Neural cell (in vitro differentiated cells): ENCODE measurements around the gene DNAJC12. TPM values are rescaled to one million over a fixed set of nuclear protein-coding genes. Genes with fewer than 3 reads are reported as not detected.

ENCODE experiments used
- H2AFZ ChIP-seq: fragments of 200-600, 300-800 bp; sonication (generic), shearing (Covaris generic); 2 replicates; pipeline ENCODE4 v1.6.0; 2014; ENCODE audit warnings: low read depth, mild to moderate bottlenecking, antibody characterized with exemption, low read length, moderate library complexity
- H3F3A ChIP-seq: fragments of 200-600 bp; shearing (Covaris generic); 2 replicates; pipeline ENCODE4 v1.6.1; 2016; ENCODE audit warnings: mild to moderate bottlenecking, moderate library complexity, mixed read lengths, antibody characterized with exemption, low read length; ENCODE audit not compliant: insufficient read depth, poor library complexity, severe bottlenecking
- H3K27ac ChIP-seq: fragments of 200-600, 300-800 bp; sonication (generic), shearing (Covaris generic); 2 replicates; pipeline ENCODE4 v1.5.1; 2014; ENCODE audit warnings: mild to moderate bottlenecking, low read length, moderate library complexity
- H3K27me3 ChIP-seq: fragments of 300-800, 200-600 bp; sonication (generic), shearing (Covaris generic); 2 replicates; pipeline ENCODE4 v1.6.0; 2014; ENCODE audit warnings: mild to moderate bottlenecking, low read depth, low read length, moderate library complexity; ENCODE audit not compliant: insufficient read depth
- H3K36me3 ChIP-seq: fragments of 300-800, 200-600 bp; sonication (generic), shearing (Covaris generic); 2 replicates; pipeline ENCODE4 v1.5.1; 2014; ENCODE audit warnings: mild to moderate bottlenecking, antibody characterized with exemption, low read length, moderate library complexity; ENCODE audit not compliant: insufficient read depth
- H3K4me2 ChIP-seq: fragments of 300-800, 200-600 bp; sonication (generic), shearing (Covaris generic); 2 replicates; pipeline ENCODE4 v1.6.0; 2014; ENCODE audit warnings: mild to moderate bottlenecking, low read length
- H3K4me3 ChIP-seq: fragments of 300-800, 200-600 bp; sonication (generic), shearing (Covaris generic); 2 replicates; pipeline ENCODE4 v1.5.1; 2014; ENCODE audit warnings: mild to moderate bottlenecking, low read length, moderate library complexity
- H3K79me2 ChIP-seq: fragments of 200-600 bp; shearing (Covaris generic); replicated peaks from 2 replicates; pipeline ENCODE4 v1.6.0; 2014; ENCODE audit warnings: mild to moderate bottlenecking, low read length, moderate library complexity; ENCODE audit not compliant: insufficient read depth
- H3K9ac ChIP-seq: fragments of 300-800, 200-600 bp; sonication (generic), shearing (Covaris generic); 2 replicates; pipeline ENCODE4 v1.6.1; 2016; ENCODE audit warnings: mild to moderate bottlenecking, low read length, mixed read lengths
- H3K9me2 ChIP-seq: fragments of 200-600 bp; shearing (Covaris generic); 2 replicates; pipeline ENCODE4 v1.6.1; 2016; ENCODE audit warnings: mild to moderate bottlenecking, low read length, mixed read lengths; ENCODE audit not compliant: insufficient read depth
- H3K9me3 ChIP-seq: fragments of 200-600, 300-800 bp; sonication (generic), shearing (Covaris generic); 2 replicates; pipeline ENCODE4 v1.6.1; 2016; ENCODE audit warnings: mild to moderate bottlenecking, mixed run types, low read length, moderate library complexity, mixed read lengths
- H4K20me1 ChIP-seq: fragments of 200-600 bp; shearing (Covaris generic); 2 replicates; pipeline ENCODE4 v1.6.1; 2016; ENCODE audit warnings: mild to moderate bottlenecking, mixed run types; ENCODE audit not compliant: insufficient read depth
- EP300 ChIP-seq: fragments of 450-650 bp; conservative IDR thresholded peaks from 2 replicates; pipeline ENCODE4 v1.6.1; 2014; ENCODE audit warnings: antibody characterized with exemption, mild to moderate bottlenecking, moderate library complexity; ENCODE audit not compliant: poor library complexity, severe bottlenecking
- EZH2 ChIP-seq: fragments of 200-600, 300-800 bp; shearing (Covaris generic), sonication (generic); IDR thresholded peaks from 2 replicates; pipeline ENCODE4 v1.6.1; 2014; ENCODE audit warnings: antibody characterized with exemption, low read length, borderline replicate concordance, mild to moderate bottlenecking; ENCODE audit not compliant: insufficient read depth, poor library complexity, severe bottlenecking
- MXI1 ChIP-seq: fragments of 450-650 bp; conservative IDR thresholded peaks from 2 replicates; pipeline ENCODE4 v1.6.1; 2014; ENCODE audit warnings: antibody characterized with exemption, mild to moderate bottlenecking; ENCODE audit not compliant: poor library complexity, severe bottlenecking
- POLR2AphosphoS5 ChIP-seq: IDR thresholded peaks from 2 replicates; pipeline ENCODE4 v1.6.1; 2012
- RAD21 ChIP-seq: fragments of 450-650 bp; conservative IDR thresholded peaks from 2 replicates; pipeline ENCODE4 v1.6.1; 2014; ENCODE audit warnings: antibody characterized with exemption, mild to moderate bottlenecking, moderate library complexity
- REST ChIP-seq: IDR thresholded peaks from 2 replicates; pipeline ENCODE4 v1.6.1; 2012; ENCODE audit warnings: borderline replicate concordance
- SMC3 ChIP-seq: fragments of 450-650 bp; conservative IDR thresholded peaks from 2 replicates; pipeline ENCODE4 v1.6.1; 2014; ENCODE audit warnings: antibody characterized with exemption, mild to moderate bottlenecking, moderate library complexity; ENCODE audit not compliant: poor library complexity
- TAF1 ChIP-seq: IDR thresholded peaks from 2 replicates; pipeline ENCODE4 v1.6.1; 2012; ENCODE audit warnings: low read depth
- polyA plus RNA-seq: library from polyadenylated mRNA; depleted of rRNA; stranded (reverse); fragments of >200 nt; gene quantifications from 2 replicates; pipeline ENCODE4 v1.2.3, GENCODE V29; 2014
- TF ChIP-seq, protein P1 (sequence below): fragments of 450-650 bp; IDR thresholded peaks from 2 replicates; pipeline ENCODE4 v1.5.1; 2014; ENCODE audit warnings: antibody characterized with exemption, mild to moderate bottlenecking, moderate library complexity; ENCODE audit not compliant: poor library complexity, severe bottlenecking

The DNAJC12 gene
- polyA plus RNA-seq, 1 donor from 2014 or later: 32.2 TPM

GRCh38 chr10:67875340-67876238 is 37.6 kb upstream of the DNAJC12 start:
- Histone ChIP-seq H3F3A (no peaks in the 10 kb centered on the region), H3K79me2 (no peaks in the 10 kb centered on the region), H2AFZ (no peak overlapping the region), H3K4me3 (no peak overlapping the region), H3K9me2 (no peaks in the 10 kb centered on the region), H3K27me3 (no peaks in the 10 kb centered on the region), H3K36me3 (no peaks in the 10 kb centered on the region), H3K4me2 (no peak overlapping the region), H3K27ac (no peak overlapping the region), H3K9me3 (no peaks in the 10 kb centered on the region), H3K9ac (no peak overlapping the region), H4K20me1 (no peaks in the 10 kb centered on the region)
- TF ChIP-seq, protein P1, sequence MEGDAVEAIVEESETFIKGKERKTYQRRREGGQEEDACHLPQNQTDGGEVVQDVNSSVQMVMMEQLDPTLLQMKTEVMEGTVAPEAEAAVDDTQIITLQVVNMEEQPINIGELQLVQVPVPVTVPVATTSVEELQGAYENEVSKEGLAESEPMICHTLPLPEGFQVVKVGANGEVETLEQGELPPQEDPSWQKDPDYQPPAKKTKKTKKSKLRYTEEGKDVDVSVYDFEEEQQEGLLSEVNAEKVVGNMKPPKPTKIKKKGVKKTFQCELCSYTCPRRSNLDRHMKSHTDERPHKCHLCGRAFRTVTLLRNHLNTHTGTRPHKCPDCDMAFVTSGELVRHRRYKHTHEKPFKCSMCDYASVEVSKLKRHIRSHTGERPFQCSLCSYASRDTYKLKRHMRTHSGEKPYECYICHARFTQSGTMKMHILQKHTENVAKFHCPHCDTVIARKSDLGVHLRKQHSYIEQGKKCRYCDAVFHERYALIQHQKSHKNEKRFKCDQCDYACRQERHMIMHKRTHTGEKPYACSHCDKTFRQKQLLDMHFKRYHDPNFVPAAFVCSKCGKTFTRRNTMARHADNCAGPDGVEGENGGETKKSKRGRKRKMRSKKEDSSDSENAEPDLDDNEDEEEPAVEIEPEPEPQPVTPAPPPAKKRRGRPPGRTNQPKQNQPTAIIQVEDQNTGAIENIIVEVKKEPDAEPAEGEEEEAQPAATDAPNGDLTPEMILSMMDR: no peak
- TF ChIP-seq POLR2AphosphoS5: no peak
- TF ChIP-seq EP300: no peak
- no peak for TF ChIP-seq EZH2
- TF ChIP-seq REST: no peak
- no peak for TF ChIP-seq MXI1
- TF ChIP-seq SMC3: no peak
- TF ChIP-seq TAF1: no peak
- no peak for TF ChIP-seq RAD21

DNA sequence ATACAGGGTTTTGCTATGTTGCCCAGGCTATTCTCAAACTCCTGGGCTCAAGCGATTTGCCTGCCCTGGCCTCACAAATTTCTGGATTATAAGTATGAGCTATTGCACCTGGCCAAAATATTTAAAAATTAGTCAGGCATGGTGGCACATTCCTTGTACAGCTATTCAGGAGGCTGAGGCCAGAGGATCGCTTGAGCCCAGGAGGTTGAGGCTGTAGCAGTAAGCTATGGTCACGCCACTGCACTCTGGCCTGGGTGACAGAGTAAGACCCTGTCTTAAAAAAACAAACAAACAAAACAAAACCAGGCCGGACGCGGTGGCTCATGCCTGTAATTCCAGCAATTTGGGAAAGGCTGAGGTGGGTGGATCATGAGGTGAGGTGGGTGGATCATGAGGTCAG is 32.0 kb upstream of the DNAJC12 start:
- H3K9ac ChIP-seq: no peak overlapping the region

More for the DNA sequence above, 32.0 kb upstream of the DNAJC12 start:
- Histone ChIP-seq H3K79me2 (no peaks in the 10 kb centered on the region), H3K9me3 (no peaks in the 10 kb centered on the region), H4K20me1 (no peaks in the 10 kb centered on the region), H3F3A (no peaks in the 10 kb centered on the region), H3K4me2 (no peak overlapping the region), H3K9me2 (no peaks in the 10 kb centered on the region), H3K27me3 (no peaks in the 10 kb centered on the region), H3K4me3 (no peak overlapping the region), H2AFZ (no peak overlapping the region), H3K36me3 (no peaks in the 10 kb centered on the region), H3K27ac (no peak overlapping the region)
- TF ChIP-seq MXI1 (no peak), SMC3 (no peak), EP300 (no peak), TAF1 (no peak), POLR2AphosphoS5 (no peak), EZH2 (no peak), REST (no peak), RAD21 (no peak)
- TF ChIP-seq, protein P1: no peak
